ENCODE measurements around the gene NRBF2.

The NRBF2 gene

DNA sequence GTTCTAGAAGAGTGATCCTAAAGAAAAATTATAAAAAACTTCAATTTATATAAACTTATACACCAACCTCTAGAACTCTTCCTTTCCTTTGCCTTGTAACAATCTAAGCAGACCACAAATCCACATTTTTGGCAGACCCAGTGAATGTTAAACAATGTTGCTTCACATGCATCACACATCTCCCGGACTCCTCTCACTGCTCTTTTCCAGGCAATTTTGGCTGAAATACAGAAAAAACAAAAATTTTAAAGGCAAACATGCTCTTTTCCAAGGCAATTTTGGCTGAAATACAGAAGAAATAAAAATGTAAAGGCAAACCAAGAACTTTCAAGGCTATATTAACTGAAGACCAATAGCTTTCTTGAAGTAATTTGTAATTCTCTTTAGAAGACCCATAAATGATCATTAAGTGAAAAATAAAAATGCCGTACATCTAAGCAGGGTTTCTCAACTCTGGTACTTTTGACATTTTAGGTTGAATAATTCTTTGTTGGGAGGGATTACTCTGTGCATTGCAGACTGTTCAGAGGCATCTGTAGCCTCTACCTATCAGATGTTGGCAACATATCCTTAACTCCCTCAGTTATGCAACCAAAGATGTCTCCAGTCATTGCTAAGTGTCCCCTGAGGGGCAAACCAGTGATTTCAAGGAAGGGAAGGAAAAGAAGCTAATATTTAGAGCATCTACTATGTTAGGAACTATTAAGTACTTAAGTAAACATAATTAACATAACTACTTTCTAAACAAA, 64.4 kb downstream of the NRBF2 start:
- Histone ChIP-seq H3K36me3 (ENCODE audit: control insufficient read depth, insufficient read depth, low read length) (no peaks in the 10 kb centered on the region; the same call in none of the 2 replicates), H3K27me3 (replicated peaks; ENCODE audit: control insufficient read depth, insufficient read depth, low read length) (no peaks in the 10 kb centered on the region), H3K4me3 (replicated peaks; ENCODE audit: low read depth, low read length) (no peak overlapping the region)
- DNase-seq (ENCODE audit: extremely low read depth, insufficient read length): no peak
- TF ChIP-seq, protein P1, sequence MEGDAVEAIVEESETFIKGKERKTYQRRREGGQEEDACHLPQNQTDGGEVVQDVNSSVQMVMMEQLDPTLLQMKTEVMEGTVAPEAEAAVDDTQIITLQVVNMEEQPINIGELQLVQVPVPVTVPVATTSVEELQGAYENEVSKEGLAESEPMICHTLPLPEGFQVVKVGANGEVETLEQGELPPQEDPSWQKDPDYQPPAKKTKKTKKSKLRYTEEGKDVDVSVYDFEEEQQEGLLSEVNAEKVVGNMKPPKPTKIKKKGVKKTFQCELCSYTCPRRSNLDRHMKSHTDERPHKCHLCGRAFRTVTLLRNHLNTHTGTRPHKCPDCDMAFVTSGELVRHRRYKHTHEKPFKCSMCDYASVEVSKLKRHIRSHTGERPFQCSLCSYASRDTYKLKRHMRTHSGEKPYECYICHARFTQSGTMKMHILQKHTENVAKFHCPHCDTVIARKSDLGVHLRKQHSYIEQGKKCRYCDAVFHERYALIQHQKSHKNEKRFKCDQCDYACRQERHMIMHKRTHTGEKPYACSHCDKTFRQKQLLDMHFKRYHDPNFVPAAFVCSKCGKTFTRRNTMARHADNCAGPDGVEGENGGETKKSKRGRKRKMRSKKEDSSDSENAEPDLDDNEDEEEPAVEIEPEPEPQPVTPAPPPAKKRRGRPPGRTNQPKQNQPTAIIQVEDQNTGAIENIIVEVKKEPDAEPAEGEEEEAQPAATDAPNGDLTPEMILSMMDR (IDR thresholded peaks at IDR 0.05; ENCODE audit: insufficient read depth, low read length, poor library complexity, severe bottlenecking): no peak

DNA sequence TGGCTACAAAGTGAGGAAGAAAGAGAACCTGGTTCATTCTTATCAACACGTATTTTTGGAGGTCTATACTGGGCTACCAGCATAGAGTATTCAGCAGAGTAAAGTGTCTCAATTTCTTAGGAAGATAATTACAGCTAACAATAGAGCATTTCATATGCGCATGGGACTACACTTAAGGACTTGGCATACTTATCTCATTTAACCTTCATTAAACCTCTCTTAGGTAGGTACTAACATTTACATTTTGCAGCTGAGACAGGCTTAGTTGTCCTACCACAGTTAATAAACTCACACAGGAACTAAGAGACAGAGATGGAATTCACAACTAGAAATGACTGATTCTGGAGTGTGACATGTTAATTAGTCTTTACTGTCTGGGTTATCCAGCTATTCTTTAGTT, 66.6 kb downstream of the NRBF2 start:
- no peak for DNase-seq (ENCODE audit: extremely low read depth, insufficient read length)
- H3K36me3 ChIP-seq (ENCODE audit: control insufficient read depth, insufficient read depth, low read length): no peaks in the 10 kb centered on the region; the same call in none of the 2 replicates
- TF ChIP-seq, protein P1 (IDR thresholded peaks at IDR 0.05; ENCODE audit: insufficient read depth, low read length, poor library complexity, severe bottlenecking): no peak
- no peak overlapping the region for H3K4me3 ChIP-seq (replicated peaks; ENCODE audit: low read depth, low read length)
- H3K27me3 ChIP-seq (replicated peaks; ENCODE audit: control insufficient read depth, insufficient read depth, low read length): no peaks in the 10 kb centered on the region

DNA sequence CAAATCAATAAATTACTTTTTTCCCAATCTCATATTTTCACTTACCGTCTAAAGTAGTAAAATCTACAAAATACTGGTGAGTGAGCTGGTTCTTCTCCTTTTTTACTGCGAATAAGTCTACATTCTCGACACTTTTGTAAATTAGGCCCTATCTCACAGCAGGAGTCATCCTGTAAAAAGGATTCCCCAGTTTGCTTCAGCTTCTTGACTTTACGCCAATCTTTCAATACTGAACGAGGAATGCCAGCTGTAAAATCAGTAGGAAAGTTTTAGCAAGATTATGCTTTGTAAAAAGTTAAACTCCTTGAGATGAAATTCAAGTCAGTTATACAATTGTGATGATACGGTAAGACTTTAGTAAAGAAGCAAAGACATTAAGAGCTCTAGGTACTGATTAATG, 67.3 kb downstream of the NRBF2 start:
- TF ChIP-seq, protein P1 (IDR thresholded peaks at IDR 0.05; ENCODE audit: insufficient read depth, low read length, poor library complexity, severe bottlenecking): no peak
- Histone ChIP-seq H3K27me3 (replicated peaks; ENCODE audit: control insufficient read depth, insufficient read depth, low read length) (no peaks in the 10 kb centered on the region), H3K4me3 (replicated peaks; ENCODE audit: low read depth, low read length) (no peak overlapping the region), H3K36me3 (ENCODE audit: control insufficient read depth, insufficient read depth, low read length) (no peaks in the 10 kb centered on the region; the same call in none of the 2 replicates)
- no peak for DNase-seq (ENCODE audit: extremely low read depth, insufficient read length)

DNA sequence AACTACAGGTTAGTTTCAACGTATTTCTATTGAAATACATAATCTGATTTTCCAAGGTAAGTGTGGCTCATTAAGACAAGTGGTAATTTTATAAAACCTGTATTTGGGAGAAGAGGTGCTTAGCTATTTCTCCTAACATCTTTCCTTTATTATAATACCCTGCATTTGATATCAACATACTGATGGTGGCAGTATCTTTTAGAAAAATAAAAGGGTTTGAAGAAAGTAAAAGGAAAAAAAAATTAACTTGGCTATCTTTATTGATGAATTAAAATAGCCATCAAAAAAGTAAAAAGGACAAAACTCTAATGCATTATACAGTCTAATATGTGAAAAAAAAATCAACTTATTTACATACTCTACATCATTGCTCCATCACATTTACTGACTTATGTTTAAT, 68.0 kb downstream of the NRBF2 start:
- DNase-seq (ENCODE audit: extremely low read depth, insufficient read length): no peak
- TF ChIP-seq, protein P1 (IDR thresholded peaks at IDR 0.05; ENCODE audit: insufficient read depth, low read length, poor library complexity, severe bottlenecking): no peak
- H3K36me3 ChIP-seq (ENCODE audit: control insufficient read depth, insufficient read depth, low read length): no peaks in the 10 kb centered on the region; the same call in none of the 2 replicates
- no peaks in the 10 kb centered on the region for H3K27me3 ChIP-seq (replicated peaks; ENCODE audit: control insufficient read depth, insufficient read depth, low read length)
- no peak overlapping the region for H3K4me3 ChIP-seq (replicated peaks; ENCODE audit: low read depth, low read length)

Measured in GM06990 (cell line).